H1 (cell line): ENCODE measurements around the gene KCNQ2. TPM values are rescaled to one million over a fixed set of nuclear protein-coding genes. Genes with fewer than 3 reads are reported as not detected.

ENCODE experiments used
- CHD2 ChIP-seq: IDR thresholded peaks from 2 replicates; pipeline ENCODE4 v1.6.1; 2012; ENCODE audit warnings: low read length, improper control_type of control experiment
- CREB1 ChIP-seq: IDR thresholded peaks from 2 replicates; pipeline ENCODE4 v1.6.1; 2012; ENCODE audit warnings: inconsistent platforms
- CTBP2 ChIP-seq: IDR thresholded peaks from 2 replicates; pipeline ENCODE4 v1.7.0; 2011; ENCODE audit warnings: borderline replicate concordance, mild to moderate bottlenecking, moderate library complexity, mixed read lengths, low read length; ENCODE audit not compliant: insufficient read depth, insufficient read length
- EZH2 ChIP-seq: fragments of 200-600 bp; sonication (generic); IDR thresholded peaks from 2 replicates; pipeline ENCODE4 v1.7.1; 2012; ENCODE audit warnings: low read depth, mild to moderate bottlenecking, moderate library complexity, low read length, inconsistent platforms; ENCODE audit not compliant: severe bottlenecking
- HDAC6 ChIP-seq: IDR thresholded peaks from one replicate; pipeline ENCODE4 v1.7.1; 2012; ENCODE audit warnings: low read depth, mild to moderate bottlenecking, inconsistent platforms, low read length, moderate library complexity
- NRF1 ChIP-seq: IDR thresholded peaks from 2 replicates; pipeline ENCODE4 v1.6.1; 2011; ENCODE audit warnings: mild to moderate bottlenecking, low read depth, low read length, improper control_type of control experiment
- POLR2A ChIP-seq, 2 experiments: IDR thresholded peaks; 1 replicate in 1 of 2; 2 replicates in 1 of 2; pipeline ENCODE4 v1.6.1; 2011; ENCODE audit warnings: low read depth in 2 of 2, low read length in 2 of 2, mild to moderate bottlenecking in 2 of 2; ENCODE audit errors: control extremely low read depth in 1 of 2
- SUZ12 ChIP-seq: fragments of 200-600 bp; sonication (generic); IDR thresholded peaks from 2 replicates; pipeline ENCODE4 v1.6.1; 2012; ENCODE audit warnings: mild to moderate bottlenecking, inconsistent platforms, low read length, moderate library complexity, mixed read lengths
- polyA plus RNA-seq, 7 experiments: library from polyadenylated mRNA; depleted of rRNA in 3 of 7; stranded (reverse) in 5 of 7; unstranded in 2 of 7; fragments of >200 nt in 5 of 7; fragments of 200-250 nt in 2 of 7; gene quantifications; 1 replicate in 5 of 7; 2 replicates in 1 of 7; 4 replicates in 1 of 7; pipeline versions ENCODE4 v1.2.1 to v1.2.3, GENCODE V29; 2011 to 2013; ENCODE audit warnings: missing spikeins in 2 of 7, mixed read lengths in 2 of 7
- total RNA-seq: library from RNA; stranded (reverse); fragmentation: NEBNext Ultra II Directional; extraction: Animal tissue kit (Norgen Biotek cat#: 25700); gene quantifications from 2 replicates; pipeline ENCODE4 v1.2.1, GENCODE V29; 2021
- TF ChIP-seq, protein P1 (sequence below): fragments of 300-600 bp; sonication (generic); IDR thresholded peaks from 2 replicates; pipeline ENCODE4 v1.7.1; 2012; ENCODE audit warnings: low read length, moderate library complexity, mild to moderate bottlenecking, inconsistent platforms; ENCODE audit not compliant: insufficient replicate concordance

The KCNQ2 gene
- total and polyA plus RNA-seq, 2 of the 8 experiments (the other 6 are each of a cell fraction or from before 2014, with no cell fraction given): 82.6 to 243 TPM

DNA sequence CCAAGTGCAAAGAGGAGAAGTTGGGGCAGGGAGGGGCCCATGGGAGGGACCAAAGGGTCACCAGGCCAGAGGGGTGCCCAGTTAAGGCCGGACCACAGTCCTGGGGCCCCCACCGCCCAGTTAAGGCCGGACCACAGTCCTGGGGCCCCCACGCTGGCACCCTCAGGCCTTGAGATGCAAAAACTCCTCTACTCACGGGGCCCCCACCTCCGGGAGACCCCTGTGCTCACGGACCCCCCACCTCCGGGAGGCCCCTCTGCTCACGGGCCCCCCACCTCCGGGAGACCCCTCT is 16.9 kb downstream of the KCNQ2 start (continued):
- TF ChIP-seq, protein P1, sequence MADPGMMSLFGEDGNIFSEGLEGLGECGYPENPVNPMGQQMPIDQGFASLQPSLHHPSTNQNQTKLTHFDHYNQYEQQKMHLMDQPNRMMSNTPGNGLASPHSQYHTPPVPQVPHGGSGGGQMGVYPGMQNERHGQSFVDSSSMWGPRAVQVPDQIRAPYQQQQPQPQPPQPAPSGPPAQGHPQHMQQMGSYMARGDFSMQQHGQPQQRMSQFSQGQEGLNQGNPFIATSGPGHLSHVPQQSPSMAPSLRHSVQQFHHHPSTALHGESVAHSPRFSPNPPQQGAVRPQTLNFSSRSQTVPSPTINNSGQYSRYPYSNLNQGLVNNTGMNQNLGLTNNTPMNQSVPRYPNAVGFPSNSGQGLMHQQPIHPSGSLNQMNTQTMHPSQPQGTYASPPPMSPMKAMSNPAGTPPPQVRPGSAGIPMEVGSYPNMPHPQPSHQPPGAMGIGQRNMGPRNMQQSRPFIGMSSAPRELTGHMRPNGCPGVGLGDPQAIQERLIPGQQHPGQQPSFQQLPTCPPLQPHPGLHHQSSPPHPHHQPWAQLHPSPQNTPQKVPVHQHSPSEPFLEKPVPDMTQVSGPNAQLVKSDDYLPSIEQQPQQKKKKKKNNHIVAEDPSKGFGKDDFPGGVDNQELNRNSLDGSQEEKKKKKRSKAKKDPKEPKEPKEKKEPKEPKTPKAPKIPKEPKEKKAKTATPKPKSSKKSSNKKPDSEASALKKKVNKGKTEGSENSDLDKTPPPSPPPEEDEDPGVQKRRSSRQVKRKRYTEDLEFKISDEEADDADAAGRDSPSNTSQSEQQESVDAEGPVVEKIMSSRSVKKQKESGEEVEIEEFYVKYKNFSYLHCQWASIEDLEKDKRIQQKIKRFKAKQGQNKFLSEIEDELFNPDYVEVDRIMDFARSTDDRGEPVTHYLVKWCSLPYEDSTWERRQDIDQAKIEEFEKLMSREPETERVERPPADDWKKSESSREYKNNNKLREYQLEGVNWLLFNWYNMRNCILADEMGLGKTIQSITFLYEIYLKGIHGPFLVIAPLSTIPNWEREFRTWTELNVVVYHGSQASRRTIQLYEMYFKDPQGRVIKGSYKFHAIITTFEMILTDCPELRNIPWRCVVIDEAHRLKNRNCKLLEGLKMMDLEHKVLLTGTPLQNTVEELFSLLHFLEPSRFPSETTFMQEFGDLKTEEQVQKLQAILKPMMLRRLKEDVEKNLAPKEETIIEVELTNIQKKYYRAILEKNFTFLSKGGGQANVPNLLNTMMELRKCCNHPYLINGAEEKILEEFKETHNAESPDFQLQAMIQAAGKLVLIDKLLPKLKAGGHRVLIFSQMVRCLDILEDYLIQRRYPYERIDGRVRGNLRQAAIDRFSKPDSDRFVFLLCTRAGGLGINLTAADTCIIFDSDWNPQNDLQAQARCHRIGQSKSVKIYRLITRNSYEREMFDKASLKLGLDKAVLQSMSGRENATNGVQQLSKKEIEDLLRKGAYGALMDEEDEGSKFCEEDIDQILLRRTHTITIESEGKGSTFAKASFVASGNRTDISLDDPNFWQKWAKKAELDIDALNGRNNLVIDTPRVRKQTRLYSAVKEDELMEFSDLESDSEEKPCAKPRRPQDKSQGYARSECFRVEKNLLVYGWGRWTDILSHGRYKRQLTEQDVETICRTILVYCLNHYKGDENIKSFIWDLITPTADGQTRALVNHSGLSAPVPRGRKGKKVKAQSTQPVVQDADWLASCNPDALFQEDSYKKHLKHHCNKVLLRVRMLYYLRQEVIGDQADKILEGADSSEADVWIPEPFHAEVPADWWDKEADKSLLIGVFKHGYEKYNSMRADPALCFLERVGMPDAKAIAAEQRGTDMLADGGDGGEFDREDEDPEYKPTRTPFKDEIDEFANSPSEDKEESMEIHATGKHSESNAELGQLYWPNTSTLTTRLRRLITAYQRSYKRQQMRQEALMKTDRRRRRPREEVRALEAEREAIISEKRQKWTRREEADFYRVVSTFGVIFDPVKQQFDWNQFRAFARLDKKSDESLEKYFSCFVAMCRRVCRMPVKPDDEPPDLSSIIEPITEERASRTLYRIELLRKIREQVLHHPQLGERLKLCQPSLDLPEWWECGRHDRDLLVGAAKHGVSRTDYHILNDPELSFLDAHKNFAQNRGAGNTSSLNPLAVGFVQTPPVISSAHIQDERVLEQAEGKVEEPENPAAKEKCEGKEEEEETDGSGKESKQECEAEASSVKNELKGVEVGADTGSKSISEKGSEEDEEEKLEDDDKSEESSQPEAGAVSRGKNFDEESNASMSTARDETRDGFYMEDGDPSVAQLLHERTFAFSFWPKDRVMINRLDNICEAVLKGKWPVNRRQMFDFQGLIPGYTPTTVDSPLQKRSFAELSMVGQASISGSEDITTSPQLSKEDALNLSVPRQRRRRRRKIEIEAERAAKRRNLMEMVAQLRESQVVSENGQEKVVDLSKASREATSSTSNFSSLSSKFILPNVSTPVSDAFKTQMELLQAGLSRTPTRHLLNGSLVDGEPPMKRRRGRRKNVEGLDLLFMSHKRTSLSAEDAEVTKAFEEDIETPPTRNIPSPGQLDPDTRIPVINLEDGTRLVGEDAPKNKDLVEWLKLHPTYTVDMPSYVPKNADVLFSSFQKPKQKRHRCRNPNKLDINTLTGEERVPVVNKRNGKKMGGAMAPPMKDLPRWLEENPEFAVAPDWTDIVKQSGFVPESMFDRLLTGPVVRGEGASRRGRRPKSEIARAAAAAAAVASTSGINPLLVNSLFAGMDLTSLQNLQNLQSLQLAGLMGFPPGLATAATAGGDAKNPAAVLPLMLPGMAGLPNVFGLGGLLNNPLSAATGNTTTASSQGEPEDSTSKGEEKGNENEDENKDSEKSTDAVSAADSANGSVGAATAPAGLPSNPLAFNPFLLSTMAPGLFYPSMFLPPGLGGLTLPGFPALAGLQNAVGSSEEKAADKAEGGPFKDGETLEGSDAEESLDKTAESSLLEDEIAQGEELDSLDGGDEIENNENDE: no peak
- TF ChIP-seq HDAC6: no peak
- TF ChIP-seq CTBP2: no peak
- TF ChIP-seq POLR2A (IDR thresholded peaks at IDR 0.05; ENCODE audit: control extremely low read depth in 1 of 2, low read depth in 2 of 2, low read length in 2 of 2): no peak
- no peak for TF ChIP-seq SUZ12
- TF ChIP-seq CREB1: no peak
- TF ChIP-seq NRF1: no peak
- no peak for TF ChIP-seq EZH2
- TF ChIP-seq CHD2: no peak
